Middle frontal gyrus (tissue), 1 donor: ENCODE data around the gene CHST8.
A peak's percentile ranks its signal among the peaks of the same experiment; 100 is the strongest.

Experiments
- DNase-seq: peaks from one replicate; pipeline ENCODE4 v3.0.0-alpha.2; 2015; ENCODE audit warnings: low spot score; ENCODE audit errors: extremely low spot score

The CHST8 gene

GRCh38 chr19:33734913-33735312, 113.2 kb downstream of the CHST8 start:
- peak; percentile 9 for DNase-seq

- no peak for DNase-seq
Observed at GRCh38 chr19:33736158-33736557, 114.4 kb downstream of the CHST8 start.

GRCh38 chr19:33736787-33737186, 115.0 kb downstream of the CHST8 start:
- no peak for DNase-seq

GRCh38 chr19:33737681-33738371, 116.1 kb downstream of the CHST8 start:
- DNase-seq, result no peak

- DNase-seq, result no peak
Observed at GRCh38 chr19:33740811-33741396, 119.2 kb downstream of the CHST8 start.

- DNase-seq, result no peak
Observed at GRCh38 chr19:33745297-33745696, 123.5 kb downstream of the CHST8 start.

GRCh38 chr19:33746159-33746558, 124.4 kb downstream of the CHST8 start:
- DNase-seq, result no peak

- no peak for DNase-seq
Observed at GRCh38 chr19:33747273-33747672, 125.5 kb downstream of the CHST8 start.

- no peak for DNase-seq
Observed at GRCh38 chr19:33748231-33748630, 126.5 kb downstream of the CHST8 start.

GRCh38 chr19:33749016-33749415, 127.3 kb downstream of the CHST8 start:
- DNase-seq, result no peak

- no peak for DNase-seq
Observed at GRCh38 chr19:33749619-33750175, 127.9 kb downstream of the CHST8 start.

- no peak for DNase-seq
Observed at GRCh38 chr19:33750587-33751435, 129.1 kb downstream of the CHST8 start.

GRCh38 chr19:33751436-33751770, 129.7 kb downstream of the CHST8 start:
- DNase-seq, result no peak

GRCh38 chr19:33752018-33752800, 130.5 kb downstream of the CHST8 start:
- DNase-seq, result no peak

- DNase-seq, result no peak
Observed at GRCh38 chr19:33752945-33753344, 131.2 kb downstream of the CHST8 start.

- no peak for DNase-seq
Observed at GRCh38 chr19:33754361-33754760, 132.6 kb downstream of the CHST8 start.

GRCh38 chr19:33755099-33756035, 133.6 kb downstream of the CHST8 start:
- DNase-seq, result no peak

GRCh38 chr19:33756177-33756576, 134.4 kb downstream of the CHST8 start:
- DNase-seq, result no peak

GRCh38 chr19:33758541-33759013, 136.8 kb downstream of the CHST8 start:
- DNase-seq, result no peak

- no peak for DNase-seq
Observed at GRCh38 chr19:33759356-33759755, 137.6 kb downstream of the CHST8 start.
